HG02970 (cell line): Measurements from ENCODE around the gene CT47C1.

Experiments
- ATAC-seq: cut with Tn5 transposase; IDR thresholded peaks from one replicate; pipeline ENCODE4 v1.9.1; 2021; ENCODE audit warnings: mild to moderate bottlenecking, moderate library complexity, moderate number of reproducible peaks; ENCODE audit not compliant: unreplicated experiment, low FRiP score

CT47C1 gene

GRCh38 chrX:119073200-119073905, 560 bp downstream of the CT47C1 start:
- no peak for ATAC-seq

GRCh38 chrX:119073911-119074310, 1.1 kb downstream of the CT47C1 start:
- no peak for ATAC-seq

- ATAC-seq = no peak
Measured at GRCh38 chrX:119075270-119076025, 2.7 kb downstream of the CT47C1 start.

- no peak for ATAC-seq
Measured at GRCh38 chrX:119082278-119082677, 9.5 kb downstream of the CT47C1 start.

- no peak for ATAC-seq
Measured at GRCh38 chrX:119084766-119085165, 12.0 kb downstream of the CT47C1 start.

- no peak for ATAC-seq
Measured at GRCh38 chrX:119087121-119087520, 14.3 kb downstream of the CT47C1 start.

- ATAC-seq = no peak
Measured at GRCh38 chrX:119089619-119090018, 16.8 kb downstream of the CT47C1 start.

GRCh38 chrX:119090627-119091026, 17.8 kb downstream of the CT47C1 start:
- no peak for ATAC-seq

- no peak for ATAC-seq
Measured at GRCh38 chrX:119093991-119094735, 21.4 kb downstream of the CT47C1 start.

GRCh38 chrX:119094819-119095218, 22.0 kb downstream of the CT47C1 start:
- ATAC-seq = no peak

- no peak for ATAC-seq
Measured at GRCh38 chrX:119095936-119096335, 23.1 kb downstream of the CT47C1 start.

GRCh38 chrX:119101168-119101567, 28.4 kb downstream of the CT47C1 start:
- no peak for ATAC-seq

- ATAC-seq = no peak
Measured at GRCh38 chrX:119105826-119106225, 33.0 kb downstream of the CT47C1 start.

GRCh38 chrX:119107206-119107605, 34.4 kb downstream of the CT47C1 start:
- ATAC-seq = no peak

GRCh38 chrX:119118780-119119395, 46.1 kb downstream of the CT47C1 start:
- peak; percentile 76 for ATAC-seq

GRCh38 chrX:119121341-119121740, 48.5 kb downstream of the CT47C1 start:
- ATAC-seq = no peak
